Jurkat, Clone E6-1 (cell line): Measurements from ENCODE around the gene ARHGEF6. TPM values are rescaled to one million over a fixed set of nuclear protein-coding genes. Genes with fewer than 3 reads are reported as not detected.
"Not testable (repeated sequence)": the region's sequence is repeated elsewhere in the genome, so short reads cannot be mapped to it uniquely, and the experiment has no call there.

Source experiments
- DNase-seq: peaks from one replicate; pipeline ENCODE4 v3.0.0-alpha.2; 2011; ENCODE audit warnings: low read depth, low spot score
- H3K4me3 ChIP-seq: 2 replicates; pipeline ENCODE4 v1.5.1; 2011; ENCODE audit warnings: mild to moderate bottlenecking, low read length, control low read depth, moderate library complexity
- polyA plus RNA-seq: library from polyadenylated mRNA; unstranded; fragments of >200 nt; gene quantifications from one replicate; pipeline ENCODE4 v1.2.1, GENCODE V29; 2012; ENCODE audit warnings: missing spikeins; ENCODE audit not compliant: insufficient read length, insufficient read depth

The ARHGEF6 gene, protein sequence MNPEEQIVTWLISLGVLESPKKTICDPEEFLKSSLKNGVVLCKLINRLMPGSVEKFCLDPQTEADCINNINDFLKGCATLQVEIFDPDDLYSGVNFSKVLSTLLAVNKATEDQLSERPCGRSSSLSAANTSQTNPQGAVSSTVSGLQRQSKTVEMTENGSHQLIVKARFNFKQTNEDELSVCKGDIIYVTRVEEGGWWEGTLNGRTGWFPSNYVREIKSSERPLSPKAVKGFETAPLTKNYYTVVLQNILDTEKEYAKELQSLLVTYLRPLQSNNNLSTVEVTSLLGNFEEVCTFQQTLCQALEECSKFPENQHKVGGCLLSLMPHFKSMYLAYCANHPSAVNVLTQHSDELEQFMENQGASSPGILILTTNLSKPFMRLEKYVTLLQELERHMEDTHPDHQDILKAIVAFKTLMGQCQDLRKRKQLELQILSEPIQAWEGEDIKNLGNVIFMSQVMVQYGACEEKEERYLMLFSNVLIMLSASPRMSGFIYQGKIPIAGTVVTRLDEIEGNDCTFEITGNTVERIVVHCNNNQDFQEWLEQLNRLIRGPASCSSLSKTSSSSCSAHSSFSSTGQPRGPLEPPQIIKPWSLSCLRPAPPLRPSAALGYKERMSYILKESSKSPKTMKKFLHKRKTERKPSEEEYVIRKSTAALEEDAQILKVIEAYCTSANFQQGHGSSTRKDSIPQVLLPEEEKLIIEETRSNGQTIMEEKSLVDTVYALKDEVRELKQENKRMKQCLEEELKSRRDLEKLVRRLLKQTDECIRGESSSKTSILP
- polyA plus RNA-seq: 50.9 TPM

GRCh38 chrX:136780763-136781162, at the start of gene ARHGEF6:
TSS of gene ARHGEF6 (minus strand) at chrX:136780932. CDS start at chrX:136780882, 50 bp downstream.
- peak; percentile 83 for DNase-seq

DNA sequence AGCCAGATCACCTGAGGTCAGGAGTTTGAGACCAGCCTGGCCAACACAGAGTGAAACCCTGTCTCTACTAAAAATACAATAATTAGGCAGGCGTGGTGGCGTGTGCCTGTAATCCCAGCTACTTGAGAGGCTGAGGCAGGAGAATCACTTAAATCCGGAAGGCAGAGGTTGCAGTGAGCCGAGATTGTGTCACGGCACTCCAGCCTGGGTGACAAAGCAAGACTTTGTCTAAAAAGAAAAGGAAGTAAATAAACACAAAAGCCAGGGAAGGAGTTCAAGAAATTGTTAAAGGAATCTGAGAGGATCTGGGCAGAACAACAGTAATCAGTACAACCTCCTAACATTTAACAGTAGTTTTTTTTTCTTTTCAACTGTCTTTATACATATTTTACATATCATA, 48.7 kb upstream of the ARHGEF6 start:
- no peak for DNase-seq

More at GRCh38 chrX:136780763-136781162, at the start of gene ARHGEF6:
- peak within 1 kb of the TSS; percentile 70 for H3K4me3 ChIP-seq

GRCh38 chrX:136828830-136829229, 48.1 kb upstream of the ARHGEF6 start:
- DNase-seq: no peak
- H3K4me3 ChIP-seq: no peak overlapping the region

More for the DNA sequence above, 48.7 kb upstream of the ARHGEF6 start:
- H3K4me3 ChIP-seq: no peak overlapping the region

DNA sequence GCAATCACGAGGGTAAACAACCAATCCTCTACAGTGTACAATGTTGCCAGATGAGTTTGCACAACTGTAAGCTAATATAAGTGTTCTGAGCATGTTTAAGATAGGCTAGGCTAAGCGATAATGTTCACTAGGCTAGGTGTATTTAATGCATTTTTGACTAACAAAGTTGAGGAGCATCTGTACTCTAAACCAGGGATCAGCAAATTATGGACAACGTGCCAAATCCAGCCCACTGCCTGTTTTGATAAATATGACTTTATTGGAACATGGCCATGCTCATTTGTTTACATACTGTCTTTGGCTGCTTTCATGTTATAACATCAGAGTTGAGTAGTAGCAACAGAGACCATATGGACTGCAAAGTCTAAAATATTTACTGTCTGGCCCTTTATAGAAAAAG, 46.3 kb upstream of the ARHGEF6 start:
- DNase-seq: no peak
- no peak overlapping the region for H3K4me3 ChIP-seq

GRCh38 chrX:136825771-136826170, 45.0 kb upstream of the ARHGEF6 start:
- no peak for DNase-seq
- H3K4me3 ChIP-seq: no peak overlapping the region

DNA sequence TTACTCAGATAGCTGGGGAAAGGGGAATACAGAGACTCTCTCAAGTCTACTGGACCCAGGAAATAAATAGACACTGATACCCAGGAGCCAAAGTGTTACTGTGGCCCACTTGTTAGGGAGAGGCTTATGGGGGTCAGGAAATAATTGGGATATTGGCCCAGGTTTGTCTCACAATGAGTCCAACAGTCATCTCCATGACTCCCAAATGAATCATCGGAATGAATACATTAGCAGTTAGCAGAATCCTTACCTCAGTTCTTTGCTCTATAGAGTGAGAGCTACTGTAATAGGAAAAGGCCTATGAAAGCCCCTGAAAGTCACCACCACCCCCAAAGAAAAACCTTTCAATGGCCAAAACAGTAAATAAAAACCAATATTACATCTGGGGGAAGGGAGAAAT, 42.4 kb upstream of the ARHGEF6 start:
- DNase-seq: no peak
- H3K4me3 ChIP-seq: no peak overlapping the region

DNA sequence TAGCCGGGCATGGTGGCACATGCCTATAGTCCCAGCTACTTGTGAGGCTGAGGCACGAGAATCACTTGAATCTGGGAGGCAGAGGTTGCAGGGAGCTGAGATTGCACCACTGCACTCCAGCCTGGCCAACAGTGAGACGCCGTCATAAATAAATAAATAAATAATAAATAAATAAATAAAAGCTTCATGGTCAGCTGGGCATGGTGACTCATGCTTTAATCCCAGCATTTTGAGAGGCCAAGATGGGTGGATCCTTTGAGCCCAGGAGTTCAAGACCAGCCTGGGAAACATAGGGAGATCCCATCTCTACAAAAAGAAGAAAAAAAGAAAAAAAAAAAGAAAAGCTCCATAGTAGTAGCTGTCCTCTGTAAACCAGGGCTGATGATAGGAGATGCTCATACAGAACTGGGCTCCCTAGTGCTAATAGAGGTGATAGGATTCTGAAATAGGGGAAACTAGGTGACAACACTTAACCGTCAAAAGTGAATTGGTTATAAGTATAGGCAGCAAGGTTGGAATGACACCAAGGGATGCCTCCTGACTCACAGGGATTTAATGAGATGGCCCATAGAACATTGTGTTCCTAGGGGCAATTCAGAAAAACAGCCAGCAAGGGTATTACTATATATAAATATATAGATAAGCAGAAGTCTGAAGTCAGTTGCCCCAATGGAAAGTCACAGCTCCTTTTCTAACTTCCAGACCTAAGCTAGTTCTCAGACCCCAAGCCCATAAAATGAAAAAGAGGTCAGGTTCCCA, 41.8 kb upstream of the ARHGEF6 start:
- H3K4me3 ChIP-seq: no peak overlapping the region
- no peak for DNase-seq

GRCh38 chrX:136819756-136820155, 39.0 kb upstream of the ARHGEF6 start:
- DNase-seq, H3K4me3 ChIP-seq: not testable (repeated sequence)

- H3K4me3 ChIP-seq: no peak overlapping the region
- no peak for DNase-seq
Observed at GRCh38 chrX:136819031-136819703, 38.4 kb upstream of the ARHGEF6 start.

- DNase-seq: no peak
Observed at GRCh38 chrX:136816975-136817374, 36.2 kb upstream of the ARHGEF6 start.

DNA sequence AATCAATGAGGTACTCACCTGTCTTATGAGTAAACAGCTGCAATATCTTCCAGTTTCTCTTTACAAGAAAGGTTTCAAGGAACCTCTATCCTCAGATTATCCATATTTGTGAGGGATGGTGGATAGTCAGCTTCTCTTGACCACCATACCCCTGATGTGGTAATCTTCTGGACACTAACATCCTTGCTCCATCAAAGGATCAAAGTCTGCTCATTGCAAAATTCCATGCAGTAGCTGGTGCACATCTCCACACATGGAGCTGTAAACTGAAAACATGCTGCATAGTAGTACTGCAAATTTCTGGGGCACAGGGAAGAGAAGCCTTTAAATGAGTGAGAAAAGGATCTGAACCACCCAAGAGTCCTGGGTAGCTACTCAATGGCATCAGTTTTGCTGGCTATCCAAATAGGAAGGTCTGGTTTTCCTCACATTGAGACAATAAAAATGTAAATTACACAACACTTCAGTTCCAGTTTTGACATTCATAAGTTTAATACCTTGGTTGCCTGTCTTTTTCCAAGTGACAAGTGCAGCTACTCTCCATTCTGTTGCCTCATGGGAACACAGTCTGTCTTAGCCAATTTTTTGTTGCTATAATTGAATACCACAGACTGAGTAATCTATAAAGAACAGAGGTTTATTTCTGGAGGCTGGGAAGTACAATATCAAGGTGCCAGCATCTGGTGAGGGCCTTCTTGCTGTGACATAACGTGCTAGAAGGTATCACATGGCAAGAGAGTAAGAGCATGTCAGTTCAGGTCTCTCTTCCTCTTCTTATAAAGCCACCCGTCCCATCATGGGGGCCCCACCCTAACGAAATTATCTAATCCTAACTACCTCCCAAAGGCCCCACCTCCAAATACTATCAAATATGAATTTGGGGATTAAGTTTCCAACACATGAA, 34.4 kb upstream of the ARHGEF6 start:
- no peak for DNase-seq
- H3K4me3 ChIP-seq: no peak overlapping the region

More at GRCh38 chrX:136816975-136817374, 36.2 kb upstream of the ARHGEF6 start:
- H3K4me3 ChIP-seq: no peak overlapping the region

DNA sequence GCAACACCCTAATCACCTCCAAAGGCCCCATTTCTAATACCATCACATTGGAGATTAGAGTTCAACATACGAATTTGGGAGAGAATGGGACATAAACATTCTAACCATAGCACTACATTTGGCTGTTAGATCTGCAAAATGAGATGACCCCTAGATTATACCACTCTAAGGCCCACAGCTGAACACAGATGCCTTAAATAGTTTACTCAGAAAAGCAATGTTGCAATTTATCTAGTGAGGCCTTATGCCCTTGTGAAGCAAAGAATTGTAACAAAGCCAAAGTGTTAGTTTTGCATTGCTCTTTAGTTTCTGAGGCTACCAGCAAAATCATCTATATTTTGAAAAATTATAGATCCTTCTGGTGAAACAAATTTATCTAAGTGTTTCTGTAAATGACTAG, 31.6 kb upstream of the ARHGEF6 start:
- no peak for DNase-seq
- H3K4me3 ChIP-seq: no peak overlapping the region

DNA sequence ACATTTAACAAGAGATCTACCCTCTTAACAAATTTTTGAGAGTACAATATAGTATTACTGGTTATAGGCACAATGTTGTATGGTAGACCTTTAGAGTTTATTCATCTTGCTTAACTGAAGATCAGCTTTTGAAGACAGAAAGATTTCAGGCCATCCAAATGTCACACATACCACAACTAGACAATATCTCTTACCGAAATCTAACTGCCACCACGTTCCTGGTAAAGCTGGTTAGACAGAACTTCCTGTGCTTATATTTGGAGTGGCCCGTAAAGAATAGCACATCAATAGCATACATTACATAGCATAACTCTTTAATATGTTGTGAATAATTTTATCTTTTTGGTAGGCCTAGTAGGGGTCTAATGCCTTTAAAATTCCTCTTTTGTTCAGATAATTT, 29.8 kb upstream of the ARHGEF6 start:
- H3K4me3 ChIP-seq: no peak overlapping the region
- DNase-seq: peak; percentile 88

- DNase-seq: no peak
- H3K4me3 ChIP-seq: no peak overlapping the region
Observed at GRCh38 chrX:136806891-136807410, 26.2 kb upstream of the ARHGEF6 start.

GRCh38 chrX:136802515-136802914, 21.8 kb upstream of the ARHGEF6 start:
- H3K4me3 ChIP-seq: no peak overlapping the region
- no peak for DNase-seq

- no peak for DNase-seq
- no peak overlapping the region for H3K4me3 ChIP-seq
Observed at GRCh38 chrX:136797787-136798186, 17.1 kb upstream of the ARHGEF6 start.

GRCh38 chrX:136795132-136795531, 14.4 kb upstream of the ARHGEF6 start:
- DNase-seq, H3K4me3 ChIP-seq: not testable (repeated sequence)

GRCh38 chrX:136794660-136795059, 13.9 kb upstream of the ARHGEF6 start:
- DNase-seq, H3K4me3 ChIP-seq: not testable (repeated sequence)
